ENCODE measurements around the gene PTGDR. TPM values are rescaled to one million over a fixed set of nuclear protein-coding genes. Genes with fewer than 3 reads are reported as not detected.

Gene PTGDR
- total RNA-seq, 4 donors from 2014 or later, result 12.3 to 30.1 (median 28.3) TPM

DNA sequence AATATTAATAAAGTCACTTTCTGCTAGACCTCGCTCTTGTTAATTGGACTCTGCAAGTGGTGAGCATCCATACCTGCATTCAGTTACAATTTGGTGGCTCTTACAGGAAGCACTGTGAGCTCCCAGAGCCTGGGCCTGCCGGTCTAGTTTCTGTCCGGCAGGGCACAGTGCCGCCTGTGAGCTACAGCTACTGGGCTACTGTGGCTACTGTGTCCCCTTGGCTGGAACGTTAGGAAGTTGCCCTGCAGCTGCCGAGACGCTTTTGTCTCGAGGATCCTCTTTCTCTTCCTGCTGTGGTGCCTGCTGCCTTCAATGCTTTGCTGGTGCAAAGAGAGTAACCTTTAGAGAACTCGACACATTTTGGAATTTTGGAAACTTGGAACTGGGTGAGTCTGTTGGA lies 44.6 kb upstream of the PTGDR start:
- 85% methylated on average over 9 of the region's 9 CpGs; no CpG with 5 or more reads in 1 of the 2 donors for WGBS, 2 donors (ENCODE audit: low coverage in 1 of 2)
- in situ Hi-C loops (cut with MboI; ENCODE audit: low pct_ligation_motif_present in 1 of 4, low pct_unique_long_range_greater_than_20kb in 1 of 4, low sequenced_read_pairs in 3 of 4), result no loop called here

DNA sequence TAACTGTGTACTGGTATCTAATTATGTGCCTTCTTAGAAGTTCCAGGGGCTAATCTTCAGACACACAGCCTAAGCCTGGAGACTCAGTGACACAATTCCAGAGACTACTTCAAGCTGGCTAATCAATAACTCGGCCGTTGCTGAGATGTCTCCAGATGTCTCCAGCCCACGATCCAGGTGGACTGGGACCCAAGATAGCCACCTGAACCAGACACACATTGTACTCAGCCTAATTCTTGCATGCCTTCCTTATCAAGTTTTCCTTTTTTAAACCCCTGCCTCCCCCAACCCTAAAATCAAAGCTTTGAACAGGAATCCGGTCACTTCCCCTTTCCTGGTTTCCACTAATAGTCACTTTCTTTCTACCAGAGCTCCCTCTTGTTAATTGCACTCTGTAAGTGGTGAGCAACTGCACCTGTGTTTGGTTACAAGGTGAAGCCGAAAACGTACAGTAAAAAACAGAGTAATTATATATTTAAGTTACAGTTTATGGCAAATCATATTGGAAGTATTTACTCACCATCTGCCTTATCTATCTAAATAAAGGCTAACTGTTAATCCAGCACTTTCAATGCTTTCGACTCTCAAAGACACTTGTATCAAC lies 39.8 kb upstream of the PTGDR start:
- peak; percentile 54 for DNase-seq
- no peak for TF ChIP-seq CTCF (IDR thresholded peaks at IDR 0.05)
- TF ChIP-seq POLR2AphosphoS5 (IDR thresholded peaks at IDR 0.05), result no peak
- TF ChIP-seq POLR2A (IDR thresholded peaks at IDR 0.05), result no peak
- no peak for TF ChIP-seq EP300 (IDR thresholded peaks at IDR 0.05; ENCODE audit: low read depth)
- H3K9me3 ChIP-seq, result no peaks in the 10 kb centered on the region
- peaks cover 0 to 13% (median under 1%) of the 10 kb centered on the region in 4 donors for H3K4me1 ChIP-seq
- H3K4me3 ChIP-seq, result peak overlapping the region in 2 of 4 donors; percentile 9 to 13
- intact Hi-C loops (cut with DNase I; ENCODE audit: low total_unique reads), result no loop called here
- no peaks in the 10 kb centered on the region for H3K27me3 ChIP-seq
- in situ Hi-C loops (cut with MboI; ENCODE audit: low pct_ligation_motif_present in 1 of 4, low pct_unique_long_range_greater_than_20kb in 1 of 4, low sequenced_read_pairs in 3 of 4), result no loop called here
- no peaks in the 10 kb centered on the region for H3K36me3 ChIP-seq
- 44 to 51% methylated on average over 3 to 7 of the region's 7 CpGs for WGBS, 2 donors (ENCODE audit: low coverage in 1 of 2)
- peak overlapping the region; percentile 55 to 74 (median 64) for H3K27ac ChIP-seq

More for the DNA sequence above, 44.6 kb upstream of the PTGDR start:
- no peak for DNase-seq
- H3K27me3 ChIP-seq, result no peaks in the 10 kb centered on the region
- TF ChIP-seq EP300 (IDR thresholded peaks at IDR 0.05; ENCODE audit: low read depth), result no peak
- TF ChIP-seq POLR2AphosphoS5 (IDR thresholded peaks at IDR 0.05), result no peak
- no peak for TF ChIP-seq POLR2A (IDR thresholded peaks at IDR 0.05)
- TF ChIP-seq CTCF (IDR thresholded peaks at IDR 0.05), result no peak
- no peak overlapping the region for H3K27ac ChIP-seq
- no peak overlapping the region for H3K4me3 ChIP-seq
- H3K9me3 ChIP-seq, result no peaks in the 10 kb centered on the region
- H3K36me3 ChIP-seq, result no peaks in the 10 kb centered on the region
- intact Hi-C loops (cut with DNase I; ENCODE audit: low total_unique reads), result no loop called here
- H3K4me1 ChIP-seq, result peaks cover 0 to 9% (median 0%) of the 10 kb centered on the region in 4 donors

DNA sequence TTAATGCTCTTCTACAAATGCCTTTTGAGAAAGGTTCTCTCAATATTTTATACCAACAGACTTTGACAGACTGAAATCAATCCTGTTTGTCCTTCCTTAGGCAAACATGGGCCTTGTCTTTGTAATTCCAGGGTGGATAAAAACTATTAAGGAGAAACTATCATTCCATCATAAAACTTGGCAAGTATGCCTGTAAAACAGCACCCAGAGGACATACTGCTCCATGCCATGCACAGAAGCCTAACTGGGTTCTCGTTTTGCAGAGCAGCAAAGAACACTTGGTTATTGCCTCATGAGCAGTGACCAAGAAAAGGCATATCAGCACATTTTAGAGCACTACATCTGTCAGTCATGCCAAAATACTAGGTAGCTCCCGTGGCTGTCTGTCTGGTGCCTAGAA lies 33.8 kb upstream of the PTGDR start:
- H3K4me1 ChIP-seq, result peaks cover 0 to 32% (median 7%) of the 10 kb centered on the region in 4 donors
- intact Hi-C loops (cut with DNase I; ENCODE audit: low total_unique reads) (no loop called here), in situ Hi-C loops (cut with MboI; ENCODE audit: low pct_ligation_motif_present in 1 of 4, low pct_unique_long_range_greater_than_20kb in 1 of 4, low sequenced_read_pairs in 3 of 4) (no loop called here)
- H3K9me3 ChIP-seq, result no peaks in the 10 kb centered on the region
- 31 to 70% methylated on average over 2 of the region's 2 CpGs for WGBS, 2 donors (ENCODE audit: low coverage in 1 of 2)
- H3K27me3 ChIP-seq, result no peaks in the 10 kb centered on the region
- H3K36me3 ChIP-seq, result no peaks in the 10 kb centered on the region
- peak; percentile 14 for DNase-seq
- no peak overlapping the region for H3K4me3 ChIP-seq
- TF ChIP-seq EP300 (IDR thresholded peaks at IDR 0.05; ENCODE audit: low read depth), result no peak
- TF ChIP-seq CTCF (IDR thresholded peaks at IDR 0.05), result no peak
- TF ChIP-seq POLR2AphosphoS5 (IDR thresholded peaks at IDR 0.05), result no peak
- TF ChIP-seq POLR2A (IDR thresholded peaks at IDR 0.05), result no peak
- H3K27ac ChIP-seq, result peak overlapping the region in 1 of 4 donors; percentile 53

DNA sequence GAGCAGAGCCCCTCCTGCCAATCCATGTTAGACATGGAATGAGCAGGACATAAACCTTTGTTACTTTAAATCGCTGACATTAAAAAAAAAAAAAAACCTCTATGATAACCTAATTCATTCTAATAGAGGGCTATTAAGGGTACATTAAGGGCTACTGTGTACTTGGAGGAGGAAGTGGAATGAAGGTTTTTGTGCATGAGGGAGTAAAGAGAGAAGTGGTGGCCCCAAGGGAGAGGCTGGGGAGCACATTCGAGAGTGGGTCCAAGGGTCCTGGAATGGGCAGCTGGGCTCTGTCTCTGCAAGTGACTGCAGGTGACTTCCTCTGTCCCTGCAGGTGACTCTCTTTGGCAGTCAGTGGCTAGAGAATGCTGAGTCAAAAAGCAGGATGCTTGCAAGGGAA lies 32.1 kb upstream of the PTGDR start:
- WGBS, 2 donors (ENCODE audit: low coverage in 1 of 2), result 44 to 65% methylated on average over 2 of the region's 2 CpGs
- Histone ChIP-seq H3K36me3 (no peaks in the 10 kb centered on the region), H3K27me3 (no peaks in the 10 kb centered on the region), H3K27ac (no peak overlapping the region), H3K9me3 (no peaks in the 10 kb centered on the region), H3K4me1 (peaks cover 0 to 23% (median 7%) of the 10 kb centered on the region in 4 donors), H3K4me3 (no peak overlapping the region)
- TF ChIP-seq POLR2A (IDR thresholded peaks at IDR 0.05), result no peak
- no peak for TF ChIP-seq EP300 (IDR thresholded peaks at IDR 0.05; ENCODE audit: low read depth)
- no peak for TF ChIP-seq POLR2AphosphoS5 (IDR thresholded peaks at IDR 0.05)
- no peak for TF ChIP-seq CTCF (IDR thresholded peaks at IDR 0.05)
- in situ Hi-C loops (cut with MboI; ENCODE audit: low pct_ligation_motif_present in 1 of 4, low pct_unique_long_range_greater_than_20kb in 1 of 4, low sequenced_read_pairs in 3 of 4), result no loop called here
- intact Hi-C loops (cut with DNase I; ENCODE audit: low total_unique reads), result no loop called here
- no peak for DNase-seq

Data from transverse colon (tissue), 4 donors.